A549 treated with Hydrocortisone at 1 μM for 4 hours (cell line): ENCODE measurements around the gene PCNX3. TPM values are rescaled to one million over a fixed set of nuclear protein-coding genes. Genes with fewer than 3 reads are reported as not detected.

Source experiments
- total RNA-seq: library from RNA; stranded (reverse); fragments of 200-300 nt; extraction: Qiagen RNA extraction; gene quantifications from 5 replicates; pipeline ENCODE4 v1.2.3, GENCODE V29; 2022

The PCNX3 gene
- 31.4 to 36.0 TPM (median 32.1 TPM) in 5 replicates for total RNA-seq

DNA sequence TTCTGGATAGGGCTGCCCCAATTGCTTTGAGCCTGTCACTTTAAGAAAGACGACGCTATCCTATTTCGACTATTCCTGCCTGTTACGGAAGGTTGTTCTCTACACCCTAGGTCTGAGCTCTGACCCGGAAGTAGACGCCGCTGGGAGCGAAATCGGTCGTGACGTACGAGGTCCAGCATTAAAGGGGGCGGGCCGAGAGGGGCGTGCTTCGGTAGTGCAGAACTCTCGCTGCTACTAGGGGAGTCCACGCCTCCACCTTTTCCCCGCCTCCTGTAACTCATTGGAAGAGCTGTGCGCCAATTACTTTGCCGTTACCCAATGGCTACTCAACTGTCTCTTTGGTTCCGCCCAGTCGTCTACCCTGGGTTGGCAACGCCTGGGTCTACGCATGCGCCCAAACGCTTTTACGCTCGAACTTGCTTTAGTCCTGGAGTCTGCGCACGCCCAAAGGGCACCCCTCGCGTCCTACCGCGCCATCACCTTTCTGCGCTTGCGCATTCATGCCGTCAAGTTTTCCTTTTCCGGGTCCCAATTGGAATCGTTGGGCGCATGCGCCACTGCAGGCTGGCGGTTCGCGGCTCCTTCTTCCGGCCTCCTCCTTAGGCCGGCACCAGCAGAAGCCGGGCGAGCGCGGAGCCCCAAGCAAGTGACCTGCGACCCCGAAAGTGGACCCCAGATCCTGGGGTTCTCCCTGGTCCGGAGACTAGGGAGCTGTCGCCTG lies at the start of gene PCNX3:
PCNX3 (plus strand) TSS at position 548 of the 721 bp plus-strand sequence. CDS start 536 bp downstream, outside the sequence.

DNA sequence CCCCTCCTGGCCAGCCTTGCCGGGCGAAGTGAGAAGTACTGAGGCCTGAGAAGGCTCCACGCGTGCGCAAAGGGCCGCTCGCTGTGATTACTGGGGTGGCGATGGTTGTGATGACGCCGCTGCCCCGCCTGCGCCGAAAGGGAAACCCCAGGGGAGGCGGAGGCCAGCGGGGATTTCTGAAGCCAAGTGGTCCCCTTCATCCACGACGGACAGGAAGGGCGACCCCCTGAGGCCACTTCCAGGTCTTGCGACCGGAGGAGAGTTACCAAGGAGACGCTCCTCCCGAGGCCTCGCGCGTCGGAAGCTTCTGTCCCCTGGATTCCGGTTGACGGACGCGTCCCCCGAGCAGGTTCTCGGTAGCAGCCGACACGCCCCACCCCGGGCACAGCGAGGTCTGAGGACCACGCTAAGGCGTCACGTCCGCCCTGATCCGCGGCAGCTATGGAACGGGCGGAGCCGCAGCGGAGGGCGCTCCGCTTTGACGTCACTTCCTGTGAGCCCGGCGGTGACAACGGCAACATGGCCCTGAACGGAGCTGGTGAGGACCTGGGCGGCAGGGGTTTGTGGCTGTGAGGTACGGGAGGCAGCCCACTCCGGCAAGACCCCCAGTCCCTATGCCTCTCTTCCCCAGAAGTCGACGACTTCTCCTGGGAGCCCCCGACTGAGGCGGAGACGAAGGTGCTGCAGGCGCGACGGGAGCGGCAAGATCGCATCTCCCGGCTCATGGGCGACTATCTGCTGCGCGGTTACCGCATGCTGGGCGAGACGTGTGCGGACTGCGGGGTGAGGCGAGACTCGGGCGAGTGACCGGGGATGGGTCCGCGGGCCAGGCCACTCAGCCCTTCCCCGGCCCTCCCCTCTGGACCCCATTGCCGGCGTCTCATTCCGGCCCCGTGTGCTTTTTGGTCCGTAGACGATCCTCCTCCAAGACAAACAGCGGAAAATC lies 45.3 kb upstream of the PCNX3 start, which contains the start of gene ZNRD2:
ZNRD2 (plus strand) TSS at position 505 of the 946 bp plus-strand sequence; CDS start at position 520, 15 bp downstream.

DNA sequence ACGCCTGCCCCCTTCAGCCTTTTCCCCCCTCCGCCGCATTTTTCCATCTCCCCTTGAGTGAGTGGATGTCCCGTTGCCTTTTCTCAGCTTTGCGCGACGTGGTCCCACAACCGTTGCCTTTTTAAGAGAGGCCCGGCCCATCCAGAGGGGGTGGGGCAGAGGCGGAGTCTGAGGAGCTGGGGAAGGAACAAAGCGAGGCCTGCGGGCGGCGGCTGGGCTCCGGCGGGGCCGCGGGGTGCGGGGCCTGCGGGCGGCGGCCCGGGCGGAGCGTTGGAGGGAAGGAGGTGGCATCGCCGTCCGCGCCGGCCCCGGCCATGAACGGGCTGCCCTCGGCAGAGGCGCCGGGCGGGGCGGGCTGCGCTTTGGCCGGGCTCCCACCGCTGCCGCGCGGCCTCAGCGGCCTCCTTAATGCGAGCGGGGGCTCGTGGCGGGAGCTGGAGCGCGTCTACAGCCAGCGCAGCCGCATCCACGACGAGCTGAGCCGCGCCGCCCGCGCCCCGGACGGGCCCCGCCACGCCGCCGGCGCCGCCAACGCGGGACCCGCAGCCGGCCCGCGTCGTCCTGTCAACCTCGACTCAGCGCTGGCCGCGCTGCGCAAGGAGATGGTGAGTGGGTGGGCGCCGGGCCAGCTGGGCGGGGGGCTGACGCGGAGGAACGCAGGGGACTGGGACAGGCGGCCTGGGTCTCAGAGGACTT lies 43.1 kb upstream of the PCNX3 start, which contains the start of gene FAM89B:
FAM89B (plus strand) TSS at position 183 of the 696 bp plus-strand sequence; CDS start at position 315, 132 bp downstream.

DNA sequence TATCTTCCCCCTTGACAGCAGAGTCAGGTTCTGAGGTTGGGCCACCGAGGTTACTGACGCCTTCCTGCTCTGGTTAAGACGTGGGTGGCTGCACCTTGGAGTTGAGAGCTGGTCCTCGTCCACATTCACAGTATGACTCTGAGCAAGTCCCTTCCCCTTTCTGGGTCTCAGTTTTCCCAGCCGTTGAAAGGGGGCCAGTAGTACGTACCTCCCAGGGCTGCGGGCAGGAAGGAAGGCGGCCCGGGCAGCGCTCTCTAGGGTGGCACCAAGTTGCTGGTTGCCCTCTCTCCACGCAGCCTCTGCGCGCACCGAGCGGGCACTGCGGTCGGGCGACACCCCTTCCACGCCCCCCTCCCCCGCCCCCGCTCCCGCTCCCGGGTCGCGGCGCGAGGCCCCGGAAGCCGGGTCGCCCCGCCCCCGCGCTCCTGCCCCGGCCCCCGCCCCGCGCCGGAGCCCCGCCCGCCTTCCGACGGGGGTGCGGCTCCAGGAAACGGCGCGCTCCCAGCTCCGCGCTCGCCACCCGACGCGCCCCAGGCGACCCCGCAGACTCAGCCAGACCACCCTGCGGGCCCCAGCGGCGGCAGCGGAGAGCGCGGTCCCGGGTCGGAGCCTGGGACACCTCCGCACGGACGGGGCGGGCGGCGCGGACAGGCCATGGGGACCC lies 39.9 kb upstream of the PCNX3 start, which contains the start of gene EHBP1L1:
EHBP1L1 (plus strand) TSS at position 486 of the 664 bp plus-strand sequence. CDS start 250 bp downstream, outside the sequence.

DNA sequence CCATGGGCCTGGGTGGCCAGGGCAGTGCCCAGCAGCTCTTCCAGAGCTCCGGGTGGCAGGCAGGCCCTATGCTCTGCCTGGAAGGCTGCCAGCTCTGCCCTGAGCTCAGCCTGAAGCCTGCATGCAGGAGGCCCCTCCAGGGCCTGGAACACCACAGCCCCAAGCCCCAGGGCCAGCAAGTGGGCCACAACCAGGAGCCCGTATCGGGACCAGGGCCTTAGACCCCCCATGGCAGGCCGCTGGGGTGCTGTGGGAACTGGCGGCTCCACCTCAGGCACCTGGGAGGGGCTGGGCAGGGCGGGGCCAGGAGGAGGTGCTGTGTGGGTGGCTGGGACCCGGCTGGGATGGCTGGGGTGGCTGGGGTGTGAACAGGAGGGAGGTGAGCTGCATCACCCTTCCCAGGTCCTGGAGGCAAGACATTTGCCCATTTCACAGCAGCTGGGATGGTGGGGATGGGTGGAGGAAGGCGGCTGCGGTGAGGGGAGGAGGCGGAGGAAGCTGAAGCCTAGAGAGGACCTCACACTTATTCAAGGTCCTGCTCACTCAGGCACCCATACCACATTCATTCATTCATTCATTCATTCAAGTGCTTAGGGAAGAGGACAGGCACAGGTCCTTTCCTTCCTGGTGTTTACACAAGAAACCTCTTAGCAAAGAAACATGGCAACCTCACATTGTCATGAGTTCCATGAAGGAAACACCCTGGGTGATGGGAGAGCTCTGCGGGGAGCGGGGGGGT lies 19.9 kb upstream of the PCNX3 start, which contains the start of gene KCNK7:
KCNK7 (minus strand) TSS at position 258 of the 739 bp plus-strand sequence; CDS start at position 230, 28 bp downstream.

DNA sequence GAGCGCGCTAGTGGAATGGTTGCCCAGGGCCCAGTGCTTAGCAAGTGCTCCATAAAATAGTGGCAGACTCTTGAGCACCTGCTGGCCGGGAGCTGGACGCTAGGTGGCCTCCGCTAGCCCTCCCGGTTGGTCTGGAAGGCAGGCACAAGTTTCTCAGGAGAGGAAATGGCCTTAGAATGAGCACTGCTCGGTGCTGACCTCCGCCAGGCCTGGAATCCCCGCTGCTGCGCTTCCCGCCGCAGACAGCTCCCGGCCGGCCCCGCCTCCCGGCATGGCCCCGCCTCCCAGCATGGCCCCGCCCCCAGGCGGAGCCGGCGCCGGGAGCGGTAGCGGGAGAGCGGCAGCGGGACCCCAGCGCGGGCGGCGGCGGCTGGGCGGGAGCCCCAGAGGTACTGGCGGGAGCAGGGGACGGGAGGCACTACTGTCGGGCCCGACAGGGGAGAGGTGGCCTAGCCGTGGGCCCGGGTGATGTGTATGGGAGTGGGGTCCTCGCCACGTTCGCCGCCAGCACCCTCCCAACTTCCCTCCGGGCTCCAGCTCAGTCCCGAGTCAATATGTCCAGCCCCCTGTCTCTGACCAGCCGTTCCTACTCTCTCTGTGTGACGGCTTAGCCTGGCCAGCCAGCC lies 22.3 kb downstream of the PCNX3 start, which contains the start of gene SIPA1:
SIPA1 (plus strand) TSS at position 308 of the 626 bp plus-strand sequence. CDS start 2,821 bp downstream, outside the sequence.

DNA sequence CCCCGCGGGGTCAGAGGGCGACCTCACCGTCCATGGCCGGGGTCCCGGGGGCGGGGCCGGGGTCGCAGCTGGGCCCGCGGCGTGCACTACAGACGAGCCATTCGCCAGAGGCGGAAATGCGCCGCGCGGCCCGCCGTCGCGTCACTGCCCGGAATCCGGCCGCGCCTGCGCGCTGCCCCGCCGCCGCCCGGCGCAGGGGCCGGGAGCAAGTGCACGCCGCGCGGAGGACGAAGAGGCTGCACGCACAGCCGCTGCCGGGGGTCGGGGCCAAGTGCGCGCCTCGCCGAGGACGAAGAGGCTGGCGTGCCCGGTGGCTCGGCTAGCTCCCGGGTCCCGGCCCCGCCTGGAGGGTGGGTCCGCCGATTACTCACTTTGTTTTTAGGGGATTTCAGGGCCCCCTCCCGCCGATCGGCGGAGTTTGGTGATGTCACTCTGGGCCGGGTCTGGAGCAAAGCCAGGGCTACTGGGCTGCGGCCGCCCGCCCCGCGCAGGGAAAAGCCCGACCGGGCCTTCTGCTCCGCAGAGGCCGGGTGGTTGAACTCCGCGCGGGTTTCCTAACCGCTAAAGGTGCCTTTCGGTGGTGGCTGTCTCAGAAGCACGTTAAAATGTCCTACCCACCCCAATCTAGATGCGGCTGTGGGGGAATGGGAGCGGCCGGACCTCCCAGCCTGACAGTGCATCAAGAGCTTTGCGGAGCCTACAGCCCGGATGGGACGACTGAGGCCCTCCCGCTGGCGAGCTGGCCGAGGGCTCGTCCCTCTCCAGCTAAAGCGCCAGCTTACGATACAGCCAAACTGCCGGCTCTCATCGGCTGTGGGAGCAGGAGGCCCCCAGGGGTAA lies 47.4 kb downstream of the PCNX3 start, which contains the start of gene RELA:
RELA (minus strand) TSS at position 118 of the 840 bp plus-strand sequence; CDS start at position 34, 84 bp downstream.

Other genes with a start within 250 kb of the PCNX3 start
- 13.4 to 14.8 TPM (median 14.2 TPM) in 5 replicates for gene SLC25A45, start 233.1 kb upstream of the PCNX3 start, total RNA-seq
- 50.4 to 58.2 TPM (median 55.8 TPM) in 5 replicates for gene FRMD8, start 229.1 kb upstream of the PCNX3 start, total RNA-seq
- 129 to 220 TPM (median 203 TPM) in 5 replicates for gene NEAT1, start 193.0 kb upstream of the PCNX3 start, total RNA-seq
- 48.1 to 87.2 TPM (median 67.9 TPM) in 5 replicates for gene MALAT1, start 116.7 kb upstream of the PCNX3 start, total RNA-seq
- 50.9 to 60.4 TPM (median 56.0 TPM) in 5 replicates for gene SCYL1, start 90.7 kb upstream of the PCNX3 start, total RNA-seq
- 83.4 to 114 TPM (median 105 TPM) in 5 replicates for gene LTBP3, start 57.4 kb upstream of the PCNX3 start, total RNA-seq
- 71.2 to 74.6 TPM (median 73.7 TPM) in 5 replicates for gene ZNRD2, start 45.3 kb upstream of the PCNX3 start, total RNA-seq
- 22.8 to 49.9 TPM (median 46.2 TPM) in 5 replicates for gene FAM89B, start 43.2 kb upstream of the PCNX3 start, total RNA-seq
- 26.1 to 36.0 TPM (median 34.5 TPM) in 5 replicates for gene EHBP1L1, start 39.7 kb upstream of the PCNX3 start, total RNA-seq
- 0.08 to 0.93 TPM (median 0.78 TPM) in 5 replicates for gene KCNK7, start 20.0 kb upstream of the PCNX3 start, total RNA-seq
- 40.5 to 47.5 TPM (median 45.0 TPM) in 5 replicates for gene MAP3K11, start 1.6 kb upstream of the PCNX3 start, total RNA-seq
- 12.9 to 19.7 TPM (median 16.4 TPM) in 5 replicates for gene SIPA1, start 22.3 kb downstream of the PCNX3 start, total RNA-seq
- gene RELA, start 47.1 kb downstream of the PCNX3 start, total RNA-seq: 66.4 to 76.8 TPM (median 74.4 TPM) in 5 replicates
- gene KAT5, start 96.5 kb downstream of the PCNX3 start, total RNA-seq: 41.2 to 52.5 TPM (median 50.4 TPM) in 5 replicates
- 23.6 to 51.8 TPM (median 47.4 TPM) in 5 replicates for gene RNASEH2C, start 105.0 kb downstream of the PCNX3 start, total RNA-seq
- gene AP5B1, start 165.2 kb downstream of the PCNX3 start, total RNA-seq: 8.5 to 11.9 TPM (median 10.8 TPM) in 5 replicates
- gene OVOL1, start 171.3 kb downstream of the PCNX3 start, total RNA-seq: 0.03 to 0.13 TPM (median 0.08 TPM) in 3 of 5 replicates, not detected in the others
- 0.06 to 0.11 TPM (median 0.08 TPM) in 3 of 5 replicates, not detected in the others for gene SNX32, start 218.2 kb downstream of the PCNX3 start, total RNA-seq
- gene CFL1, start 242.4 kb downstream of the PCNX3 start, total RNA-seq: 1,998 to 2,345 TPM (median 2,265 TPM) in 5 replicates
- 24.8 to 34.3 TPM (median 33.8 TPM) in 5 replicates for gene MUS81, start 244.7 kb downstream of the PCNX3 start, total RNA-seq